ENCODE data around the gene TP53TG5.

The TP53TG5 gene

DNA sequence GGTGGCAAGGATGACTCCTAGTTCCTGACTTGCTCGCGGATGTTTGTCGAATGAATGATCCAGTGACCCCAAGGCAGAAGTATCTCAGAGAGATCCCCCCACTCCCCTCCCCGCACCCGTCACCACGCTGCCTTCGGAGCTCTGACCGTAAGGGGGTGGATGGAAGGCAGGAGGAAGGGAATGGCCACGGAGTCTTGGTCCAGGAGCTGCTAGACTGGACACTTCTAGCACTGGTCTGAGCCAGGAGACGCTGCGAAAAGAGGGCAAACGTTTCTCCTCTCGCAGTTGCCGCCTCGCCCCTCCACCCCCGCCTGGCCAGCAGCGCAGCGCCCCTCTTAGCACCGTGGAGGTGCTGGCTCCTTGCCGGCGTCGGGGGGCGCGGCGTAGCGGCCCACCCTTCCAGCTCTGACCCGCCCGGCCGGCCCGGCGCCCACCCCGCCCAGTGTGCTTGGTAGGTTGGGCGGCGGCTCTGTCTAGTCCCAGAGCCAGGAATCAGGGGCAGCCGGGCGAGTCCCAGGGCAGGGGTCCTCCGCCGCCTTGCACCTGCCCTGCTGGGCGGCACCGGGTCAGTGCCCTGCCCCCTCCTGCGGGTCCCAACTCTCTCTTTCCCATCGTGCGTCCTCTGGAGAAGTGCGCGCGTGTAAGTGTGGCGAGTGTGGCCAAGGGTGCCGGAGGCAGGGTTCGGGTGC, 27.6 kb upstream of the TP53TG5 start:
- DNase-seq (ENCODE audit: low read depth): no peak

DNA sequence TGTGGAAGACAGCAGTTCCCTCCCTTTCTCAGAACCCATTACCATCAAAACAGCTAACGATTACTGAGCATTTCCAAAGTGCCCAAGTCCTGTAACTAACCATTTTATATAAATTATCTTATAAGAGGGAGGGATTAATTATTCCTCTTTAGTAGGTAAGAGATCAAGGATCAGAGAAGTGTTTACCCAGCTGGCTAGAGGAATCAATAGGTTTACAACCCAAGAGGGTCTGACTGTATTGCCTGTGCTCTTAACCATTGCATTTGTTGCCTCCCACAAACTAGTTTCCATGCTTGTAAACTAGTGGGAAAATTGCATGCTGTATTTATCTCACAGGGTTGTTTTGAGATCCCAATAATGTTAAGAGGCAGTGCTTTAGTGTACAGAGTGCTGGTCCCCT, 26.3 kb upstream of the TP53TG5 start:
- no peak for DNase-seq (ENCODE audit: low read depth)

- DNase-seq (ENCODE audit: low read depth): no peak
Observed at GRCh38 chr20:45402946-45403345, 24.8 kb upstream of the TP53TG5 start.

DNA sequence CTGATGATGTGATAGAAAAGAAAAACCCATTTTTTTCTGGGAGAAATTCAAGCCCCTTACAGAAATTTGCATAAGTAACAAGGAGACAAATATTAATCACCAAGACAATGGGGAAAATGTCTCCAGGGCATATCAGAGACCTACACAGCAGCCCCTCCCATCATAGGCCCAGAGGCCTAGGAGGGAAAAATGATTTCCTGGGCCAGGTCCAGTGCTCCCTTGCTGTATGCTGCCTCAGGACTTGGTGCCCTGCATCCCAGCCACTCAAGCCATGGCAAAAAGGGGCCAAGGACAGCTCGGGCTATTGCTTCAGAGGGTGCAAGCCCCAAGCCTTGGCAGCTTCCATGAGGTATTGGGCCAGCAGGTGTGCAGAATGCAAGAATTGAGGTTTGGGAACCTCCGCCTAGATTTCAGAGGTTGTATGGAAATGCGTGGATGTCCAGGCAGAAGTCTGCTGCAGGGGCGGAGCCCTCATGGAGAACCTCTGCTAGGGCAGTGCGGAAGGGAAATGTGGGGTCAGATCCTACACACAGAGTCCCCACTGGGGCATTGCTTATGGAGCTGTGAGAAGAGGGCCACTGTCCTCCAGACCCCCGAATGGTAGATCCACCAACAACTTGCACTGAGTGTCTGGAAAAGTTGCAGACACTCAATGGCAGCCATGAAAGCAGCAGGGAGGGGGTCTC, 22.4 kb upstream of the TP53TG5 start:
- no peak for DNase-seq (ENCODE audit: low read depth)

GRCh38 chr20:45399018-45399417, 20.9 kb upstream of the TP53TG5 start:
- no peak for DNase-seq (ENCODE audit: low read depth)

DNA sequence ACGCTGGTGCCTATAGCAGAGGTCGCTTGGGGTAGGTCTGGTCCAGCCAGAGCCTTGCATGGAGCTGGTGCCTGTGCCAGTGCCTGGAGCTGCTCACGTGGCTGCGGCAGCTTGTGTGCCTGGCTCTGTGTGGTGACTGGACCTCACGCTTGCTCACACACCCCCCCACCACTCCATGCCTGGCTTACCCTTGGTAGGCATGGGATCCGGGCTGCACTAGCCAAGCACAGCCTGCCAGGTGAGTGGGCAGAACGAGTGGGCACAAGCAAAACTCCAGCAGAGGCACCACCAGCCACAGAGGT, 16.9 kb upstream of the TP53TG5 start:
- no peak for DNase-seq (ENCODE audit: low read depth)

- DNase-seq (ENCODE audit: low read depth): no peak
Observed at GRCh38 chr20:45394221-45395113, 16.3 kb upstream of the TP53TG5 start.

- no peak for DNase-seq (ENCODE audit: low read depth)
Observed at GRCh38 chr20:45392733-45393132, 14.6 kb upstream of the TP53TG5 start.

DNA sequence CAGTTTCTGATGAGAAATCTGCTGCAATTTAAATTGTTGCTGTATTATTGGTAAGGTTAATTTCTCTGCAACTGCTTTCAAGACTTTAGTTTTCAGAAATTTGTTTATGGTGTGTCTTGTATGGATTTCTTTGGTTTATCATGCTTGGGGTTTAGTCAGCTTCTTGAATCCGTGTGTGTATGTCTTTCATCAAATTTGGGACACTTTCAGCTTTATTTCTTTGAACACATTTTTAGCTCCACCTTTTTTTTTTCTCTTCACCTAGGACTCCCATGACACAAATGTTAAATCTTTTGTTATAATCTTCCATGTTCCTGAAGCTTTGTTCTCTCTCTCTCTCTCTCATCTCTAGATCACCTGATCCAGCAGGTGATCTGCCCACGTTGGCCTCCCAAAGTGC, 13.4 kb upstream of the TP53TG5 start:
- DNase-seq (ENCODE audit: low read depth): no peak

- DNase-seq (ENCODE audit: low read depth): no peak
Observed at GRCh38 chr20:45390931-45391330, 12.8 kb upstream of the TP53TG5 start.

DNA sequence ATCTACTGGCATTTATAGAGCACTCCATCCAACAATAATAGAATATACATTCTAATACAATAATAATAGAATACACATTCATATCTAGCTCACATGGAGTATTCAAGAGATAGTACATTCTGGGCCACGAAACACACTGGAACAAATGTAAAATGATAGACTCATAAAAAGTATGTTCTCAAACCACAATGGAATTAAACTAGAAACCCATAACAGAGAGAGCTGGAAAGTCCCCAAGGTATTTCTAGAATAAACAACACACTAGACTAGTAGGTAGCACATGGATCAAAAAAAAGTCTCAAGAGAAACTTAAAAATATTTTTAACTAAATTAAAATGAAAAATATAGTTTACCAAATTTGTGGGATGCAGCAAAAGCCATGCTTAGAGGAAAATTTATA, 9.1 kb upstream of the TP53TG5 start:
- DNase-seq (ENCODE audit: low read depth): no peak

DNA sequence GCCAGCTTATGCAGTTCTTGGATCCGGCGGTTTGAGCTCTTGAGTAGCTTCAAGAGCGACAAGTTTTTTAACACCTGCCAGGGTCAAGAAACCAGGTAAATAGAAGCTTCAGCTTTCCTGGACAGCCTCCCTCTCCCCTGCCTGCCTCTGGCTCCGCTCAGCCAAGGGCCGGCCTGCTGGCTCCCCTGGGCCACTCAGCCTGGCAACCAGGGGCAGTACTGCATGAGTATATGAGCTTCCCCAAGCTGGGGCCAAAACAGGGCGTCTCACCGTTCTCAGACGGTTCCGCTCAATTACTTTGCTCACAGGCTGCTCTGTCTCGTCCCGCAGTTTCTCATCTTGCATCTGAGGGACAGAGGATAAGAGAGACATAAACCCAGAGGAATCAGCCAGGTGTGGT, 856 bp downstream of the TP53TG5 start:
- no peak for DNase-seq (ENCODE audit: low read depth)

DNA sequence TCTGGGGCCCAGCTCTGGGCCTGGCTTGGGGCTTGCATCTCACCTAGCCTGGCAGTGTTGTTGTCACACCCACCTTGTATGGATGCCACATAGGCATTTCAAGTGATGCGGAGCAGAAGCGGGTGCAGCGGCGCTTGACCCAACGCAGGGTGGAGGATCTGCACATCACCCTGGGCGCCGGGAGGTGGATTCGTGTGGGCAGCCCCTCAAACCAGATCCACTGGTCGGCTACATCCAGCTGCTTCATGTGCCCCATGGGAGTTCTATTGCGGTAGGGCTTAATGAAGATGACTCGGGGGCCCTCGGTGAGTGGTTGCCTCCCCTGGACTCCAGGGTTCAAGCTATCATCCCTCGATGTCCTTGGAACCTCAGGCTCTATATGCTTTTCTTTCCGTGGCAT, 3.2 kb downstream of the TP53TG5 start:
- no peak for DNase-seq (ENCODE audit: low read depth)

DNA sequence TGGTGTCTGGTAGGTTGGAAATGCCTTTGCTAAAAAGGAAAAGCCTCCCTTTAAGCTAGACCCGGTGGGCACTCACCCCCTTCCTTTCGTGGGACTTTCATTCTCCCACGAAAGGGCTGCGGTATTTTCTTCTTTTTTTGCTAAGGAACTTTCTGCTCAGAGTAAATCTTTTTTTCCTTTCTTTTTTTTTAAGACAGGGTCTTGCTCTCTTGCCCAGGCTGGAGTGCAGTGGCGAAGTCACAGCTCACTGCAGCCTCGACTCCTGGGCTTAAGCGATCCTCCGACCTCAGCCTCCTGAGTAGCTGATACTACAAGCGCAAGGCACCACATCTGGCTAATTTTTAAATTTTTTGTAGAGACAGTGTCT, 4.0 kb downstream of the TP53TG5 start:
- no peak for DNase-seq (ENCODE audit: low read depth)

GRCh38 chr20:45373353-45374100, 4.6 kb downstream of the TP53TG5 start:
- peak; percentile 79 for DNase-seq (ENCODE audit: low read depth)

DNA sequence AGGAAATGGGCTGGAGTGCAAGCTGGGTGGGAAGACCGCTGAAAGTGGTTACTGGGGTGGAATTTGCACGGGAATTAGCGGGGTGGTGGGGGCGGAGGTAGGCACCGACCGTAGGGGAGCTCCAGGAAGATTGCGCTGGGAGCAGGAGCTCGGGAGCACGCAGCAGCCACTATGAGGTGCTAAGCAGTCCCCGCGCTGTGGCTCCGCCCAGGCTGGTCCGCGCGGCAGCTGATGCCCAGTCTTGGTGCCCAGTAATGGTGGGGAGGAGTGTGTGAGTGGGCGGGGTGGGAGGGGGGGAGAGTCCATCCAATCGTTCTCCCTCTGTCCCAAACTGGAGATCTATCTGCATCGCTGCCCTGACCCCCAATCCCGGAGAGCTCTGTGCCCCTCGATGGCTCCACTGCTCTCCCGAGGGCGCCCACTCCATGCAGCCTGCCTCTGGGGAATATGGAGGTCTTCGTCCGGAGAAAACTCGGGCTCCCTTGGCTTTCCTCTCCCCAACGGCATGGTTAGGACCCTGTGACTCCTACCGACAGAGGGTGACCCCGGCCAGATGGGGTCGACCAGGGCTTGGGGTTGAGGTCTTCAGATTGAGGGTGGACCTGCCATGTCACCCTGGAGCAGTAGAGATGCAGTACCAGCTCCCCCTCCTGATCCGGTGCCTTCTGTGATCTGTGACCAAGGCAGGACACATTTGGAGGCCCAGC, 5.3 kb downstream of the TP53TG5 start:
- DNase-seq (ENCODE audit: low read depth): no peak

- no peak for DNase-seq (ENCODE audit: low read depth)
Observed at GRCh38 chr20:45372241-45372640, 5.9 kb downstream of the TP53TG5 start.

- no peak for DNase-seq (ENCODE audit: low read depth)
Observed at GRCh38 chr20:45370571-45371160, 7.5 kb downstream of the TP53TG5 start.

GRCh38 chr20:45368221-45368980, 9.7 kb downstream of the TP53TG5 start:
- DNase-seq (ENCODE audit: low read depth): no peak

DNA sequence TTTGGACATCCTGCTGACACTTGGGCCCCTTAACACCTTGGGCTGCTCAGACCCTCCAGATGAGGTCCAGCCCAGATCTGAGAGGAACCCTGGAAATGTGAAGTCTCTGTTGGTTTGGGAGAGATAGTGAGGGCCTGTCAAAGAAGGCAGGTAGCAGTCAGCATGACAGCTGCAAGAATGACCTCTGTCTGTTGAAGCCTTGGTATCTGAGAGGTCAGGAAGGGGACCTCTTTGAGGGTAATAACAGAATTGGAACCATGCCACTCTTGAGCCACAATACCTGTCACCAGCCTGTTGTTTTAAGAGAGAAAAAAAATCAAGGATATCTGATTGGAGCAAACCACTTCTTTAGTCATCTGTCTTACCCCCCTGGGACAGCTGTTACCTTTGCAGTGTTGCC, 11.0 kb downstream of the TP53TG5 start:
- DNase-seq (ENCODE audit: low read depth): no peak

GRCh38 chr20:45366631-45367030, 11.5 kb downstream of the TP53TG5 start:
- no peak for DNase-seq (ENCODE audit: low read depth)

Measured in stimulated activated CD8-positive, alpha-beta memory T cell treated with anti-CD3 and anti-CD28 coated beads, Interleukin-12 subunit alpha, Interleukin-12 subunit beta, amount 100 ng/mL, for 4 hours (primary cell).